ENCODE results near the gene PLEKHJ1. TPM values are rescaled to one million over a fixed set of nuclear protein-coding genes. Genes with fewer than 3 reads are reported as not detected.
A peak's percentile ranks its signal among the peaks of the same experiment; 100 is the strongest.

Gene PLEKHJ1
- total and polyA plus RNA-seq, 2 of the 13 experiments (the other 11 are each of a cell fraction or from before 2014, with no cell fraction given): 70.5 to 130 TPM

- TF ChIP-seq E2F2 (CRISPR knock-in tag; IDR thresholded peaks at IDR 0.05; ENCODE audit: borderline replicate concordance) (no peak), SOX6 (IDR thresholded peaks at IDR 0.05) (no peak), SOX6 (CRISPR knock-in tag; IDR thresholded peaks at IDR 0.05) (no peak), ZNF687 (CRISPR knock-in tag; IDR thresholded peaks at IDR 0.05) (peak; percentile 36; the same call in 1 of the 2 replicates), ZBTB43 (CRISPR knock-in tag; conservative IDR thresholded peaks at IDR 0.05) (no peak), BRCA1 (CRISPR knock-in tag; IDR thresholded peaks at IDR 0.05) (no peak), FOXP1 (IDR thresholded peaks at IDR 0.05) (no peak), FOXP1 (CRISPR knock-in tag; IDR thresholded peaks at IDR 0.05) (no peak), SNAPC5 (CRISPR knock-in tag; IDR thresholded peaks at IDR 0.05; ENCODE audit: borderline replicate concordance) (no peak), FOXM1 (CRISPR knock-in tag; IDR thresholded peaks at IDR 0.05) (no peak), ZSCAN20 (CRISPR knock-in tag; IDR thresholded peaks at IDR 0.05; ENCODE audit: borderline replicate concordance) (0 out of 2 replicates have a peak, but pooled peaks have one; percentile 31), ETV5 (CRISPR knock-in tag; IDR thresholded peaks at IDR 0.05; ENCODE audit: borderline replicate concordance) (no peak; the same call in 1 of the 2 replicates), ZNF597 (CRISPR knock-in tag; IDR thresholded peaks at IDR 0.05) (no peak), ZNF747 (CRISPR knock-in tag; IDR thresholded peaks at IDR 0.05; ENCODE audit: borderline replicate concordance) (0 out of 2 replicates have a peak, but pooled peaks have one; percentile 23), ZNF879 (CRISPR knock-in tag; IDR thresholded peaks at IDR 0.05) (0 out of 2 replicates have a peak, but pooled peaks have one; percentile 68), ZBTB33 (CRISPR knock-in tag; IDR thresholded peaks at IDR 0.05) (no peak; the same call in 1 of the 2 replicates), NFIB (CRISPR knock-in tag; IDR thresholded peaks at IDR 0.05; ENCODE audit: borderline replicate concordance) (no peak), ZNF776 (CRISPR knock-in tag; IDR thresholded peaks at IDR 0.05) (no peak), CBX1 (IDR thresholded peaks at IDR 0.05; ENCODE audit: low read depth) (no peak), DMAP1 (CRISPR knock-in tag; IDR thresholded peaks at IDR 0.05) (no peak)
Observed at GRCh38 chr19:2237051-2237868, 1.1 kb upstream of the PLEKHJ1 start (continued).
